A549 (cell line): ENCODE measurements around the gene SMARCAL1. TPM values are rescaled to one million over a fixed set of nuclear protein-coding genes. Genes with fewer than 3 reads are reported as not detected.

ENCODE experiments used
- ATAC-seq, 2 experiments: fragments of 200-7000 bp in 1 of 2; fragments of >200 bp in 1 of 2; cut with Nextera tagmentation in 1 of 2; cut with Tn5 transposase in 1 of 2; 3 replicates each; pipeline versions ENCODE4 v1.8.0 to v1.9.1; 2018 to 2020; ENCODE audit warnings: mild to moderate bottlenecking in 1 of 2, moderate library complexity in 1 of 2
- CTCF ChIA-PET: fragments of 300-600 bp; sonication (Branson Sonifier 250); formaldehyde crosslinking; extraction: SDS; loops from one replicate; lab custom pipeline; 2021; ENCODE audit warnings: antibody characterized with exemption, inconsistent platforms; lab: Yijun Ruan, JAX
- POLR2A ChIA-PET: fragments of 350-600 bp; formaldehyde crosslinking; extraction: SDS; loops from one replicate; lab custom pipeline; 2021; ENCODE audit warnings: antibody characterized with exemption, inconsistent platforms; lab: Yijun Ruan, JAX
- DNase-seq, 2 experiments: peaks; one replicate each; pipeline versions ENCODE4 v3.0.0 to v3.0.0-alpha.2; 2011 to 2016; ENCODE audit warnings: low read depth in 1 of 2, low spot score in 1 of 2
- FAIRE-seq: peaks from 2 replicates; lab custom pipeline; 2011; peaks lifted over from hg19 to GRCh38; lab: Jason Lieb, UNC
- H3K27ac ChIP-seq, 2 experiments: fragments of >200 bp; sonication (Bioruptor Twin); formaldehyde crosslinking; 3 replicates each; pipeline ENCODE4 v1.5.1; 2016 to 2017
- H3K4me1 ChIP-seq: fragments of >200 bp; sonication (Bioruptor Twin); formaldehyde crosslinking; 3 replicates; pipeline ENCODE4 v1.6.1; 2016
- H3K4me2 ChIP-seq: fragments of >200 bp; sonication (Bioruptor Twin); formaldehyde crosslinking; 3 replicates; pipeline ENCODE4 v1.6.1; 2016
- H3K4me3 ChIP-seq: fragments of >200 bp; sonication (Bioruptor Twin); formaldehyde crosslinking; 3 replicates; pipeline ENCODE4 v1.5.1; 2016
- H3K9me3 ChIP-seq: fragments of >200 bp; sonication (Bioruptor Twin); formaldehyde crosslinking; 3 replicates; pipeline ENCODE4 v1.6.1; 2016
- CBX8 ChIP-seq: fragments of 200-600 bp; sonication (generic); IDR thresholded peaks from 2 replicates; pipeline ENCODE4 v1.6.1; 2016
- CTCF ChIP-seq: fragments of >200 bp; sonication (Bioruptor Twin); formaldehyde crosslinking; IDR thresholded peaks from 3 replicates; pipeline ENCODE4 v1.5.1; 2016
- E2F6 ChIP-seq: IDR thresholded peaks from 2 replicates; pipeline ENCODE4 v1.6.1; 2012; ENCODE audit warnings: low read depth, borderline replicate concordance
- EHMT2 ChIP-seq: fragments of 200-600 bp; sonication (generic); IDR thresholded peaks from 2 replicates; pipeline ENCODE4 v1.6.1; 2016; ENCODE audit warnings: antibody characterized with exemption, low read depth, mild to moderate bottlenecking, moderate library complexity
- EP300 ChIP-seq, 2 experiments: fragments of >200 bp; sonication (Bioruptor Twin); formaldehyde crosslinking; IDR thresholded peaks; 2 replicates in 1 of 2; 3 replicates in 1 of 2; pipeline ENCODE4 v1.6.1; 2016 to 2017
- ESRRA ChIP-seq: fragments of 150-350 bp; IDR thresholded peaks from 2 replicates; pipeline ENCODE4 v1.6.1; 2014; ENCODE audit warnings: mild to moderate bottlenecking, low read length, borderline replicate concordance
- FOXS1 ChIP-seq: fragments of 250-450 bp; sonication (Bioruptor Pico); IDR thresholded peaks from 2 replicates; pipeline ENCODE4 v1.5.0; 2020; ENCODE audit warnings: mild to moderate bottlenecking, moderate library complexity
- GATA3 ChIP-seq: IDR thresholded peaks from 2 replicates; pipeline ENCODE4 v1.6.1; 2012; ENCODE audit warnings: borderline replicate concordance
- HDAC2 ChIP-seq: fragments of 200-600 bp; sonication (generic); IDR thresholded peaks from 2 replicates; pipeline ENCODE4 v1.6.1; 2016
- HEYL ChIP-seq: fragments of 250-450 bp; sonication (Bioruptor Pico); IDR thresholded peaks from 2 replicates; pipeline ENCODE4 v1.8.0; 2021; ENCODE audit warnings: mild to moderate bottlenecking, moderate library complexity
- HOXB13 ChIP-seq: fragments of 250-450 bp; sonication (Bioruptor Pico); IDR thresholded peaks from 2 replicates; pipeline ENCODE4 v1.5.0; 2020; ENCODE audit warnings: low read depth, mild to moderate bottlenecking, moderate library complexity
- JUN ChIP-seq, 2 experiments: fragments of >200 bp; sonication (Bioruptor Twin); formaldehyde crosslinking; IDR thresholded peaks; 2 replicates in 1 of 2; 3 replicates in 1 of 2; pipeline ENCODE4 v1.6.1; 2016 to 2017
- JUNB ChIP-seq: fragments of >200 bp; sonication (Bioruptor Twin); formaldehyde crosslinking; IDR thresholded peaks from 2 replicates; pipeline ENCODE4 v1.6.1; 2016
- KDM1A ChIP-seq: fragments of 200-600 bp; sonication (generic); IDR thresholded peaks from 2 replicates; pipeline ENCODE4 v1.6.1; 2016; ENCODE audit warnings: low read depth, mild to moderate bottlenecking
- MAFK ChIP-seq: fragments of 450-650 bp; IDR thresholded peaks from 2 replicates; pipeline ENCODE4 v1.6.1; 2014; ENCODE audit not compliant: partially characterized antibody
- PBX3 ChIP-seq: IDR thresholded peaks from 2 replicates; pipeline ENCODE4 v1.6.1; 2012
- RAD21 ChIP-seq, 2 experiments: fragments of >200 bp in 1 of 2; sonication (Bioruptor Twin) in 1 of 2; formaldehyde crosslinking in 1 of 2; IDR thresholded peaks in 1 of 2; conservative IDR thresholded peaks in 1 of 2; 2 replicates in 1 of 2; 3 replicates in 1 of 2; pipeline ENCODE4 v1.6.1; 2012 to 2018; ENCODE audit warnings: inconsistent platforms in 1 of 2
- RFX5 ChIP-seq: fragments of 450-650 bp; IDR thresholded peaks from 2 replicates; pipeline ENCODE4 v1.7.1; 2014; ENCODE audit warnings: antibody characterized with exemption, mild to moderate bottlenecking, moderate library complexity
- RNF2 ChIP-seq: fragments of 200-600 bp; sonication (generic); IDR thresholded peaks from 2 replicates; pipeline ENCODE4 v1.6.1; 2016; ENCODE audit warnings: low read depth, mild to moderate bottlenecking, antibody characterized with exemption, moderate library complexity, borderline replicate concordance
- WGBS: methylation state at CpG from one replicate; pipeline ENCODE4 v1.1.6; 2017; ENCODE audit errors: missing lambda C conversion rate; 5-methylcytosine and 5-hydroxymethylcytosine counted together
- polyA plus RNA-seq, 4 experiments: library from polyadenylated mRNA; depleted of rRNA in 3 of 4; stranded (reverse); fragments of >200 nt; fragmentation: RNase III in 1 of 4; extraction: RNeasy Plus Mini Kit Qiagen cat#74134 plus additional on column Dnase treatment in 1 of 4; gene quantifications; 2 replicates in 3 of 4; 3 replicates in 1 of 4; pipeline ENCODE4 v1.2.3, GENCODE V29; 2011 to 2017
- TF ChIP-seq, protein P1 (sequence below): fragments of 450-650 bp; IDR thresholded peaks from 2 replicates; pipeline ENCODE4 v1.6.1; 2014; ENCODE audit warnings: antibody characterized with exemption
- TF ChIP-seq, protein P2 (sequence below): fragments of 150-350 bp; IDR thresholded peaks from 2 replicates; pipeline ENCODE4 v1.6.1; 2014; ENCODE audit warnings: low read depth, mild to moderate bottlenecking, low read length
- TF ChIP-seq, protein P3 (sequence below): fragments of >200 bp; sonication (Bioruptor Twin); formaldehyde crosslinking; IDR thresholded peaks from 3 replicates; pipeline ENCODE4 v1.6.1; 2016

SMARCAL1 gene
- polyA plus RNA-seq, 2 of the 4 experiments (the other 2 are of a cell fraction), result 18.4 to 28.7 TPM

DNA sequence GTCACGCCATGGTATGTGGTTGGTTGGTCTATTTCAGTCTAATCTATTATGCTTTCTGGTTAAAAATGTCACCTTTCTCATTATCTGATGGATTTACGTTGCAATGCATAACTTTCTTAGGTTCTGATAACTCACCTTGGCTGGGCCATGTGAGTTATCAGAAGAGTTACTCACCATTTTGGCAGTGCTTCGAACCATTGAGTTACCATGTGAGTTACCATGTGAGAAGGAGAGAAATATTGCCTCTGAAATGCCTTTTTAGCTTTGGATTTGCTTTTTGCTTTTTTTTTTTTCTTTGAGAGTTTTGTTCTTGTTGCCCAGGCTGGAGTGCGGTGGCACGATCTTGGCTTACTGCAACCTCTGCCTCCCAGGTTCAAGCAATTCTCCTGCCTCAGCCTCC lies 1.6 kb downstream of the SMARCAL1 start (continued):
- TF ChIP-seq CTCF (no peak), KDM1A (no peak), JUNB (no peak), HOXB13 (no peak), CBX8 (no peak), E2F6 (no peak)

- TF ChIP-seq ESRRA (no peak), HEYL (CRISPR knock-in tag) (no peak), HDAC2 (no peak), RFX5 (no peak), RAD21 (conservative IDR thresholded peaks at IDR 0.05 in 1 of 2, IDR thresholded peaks at IDR 0.05 in 1 of 2) (no peak), E2F6 (no peak), GATA3 (no peak), EHMT2 (no peak)
- TF ChIP-seq, protein P1, sequence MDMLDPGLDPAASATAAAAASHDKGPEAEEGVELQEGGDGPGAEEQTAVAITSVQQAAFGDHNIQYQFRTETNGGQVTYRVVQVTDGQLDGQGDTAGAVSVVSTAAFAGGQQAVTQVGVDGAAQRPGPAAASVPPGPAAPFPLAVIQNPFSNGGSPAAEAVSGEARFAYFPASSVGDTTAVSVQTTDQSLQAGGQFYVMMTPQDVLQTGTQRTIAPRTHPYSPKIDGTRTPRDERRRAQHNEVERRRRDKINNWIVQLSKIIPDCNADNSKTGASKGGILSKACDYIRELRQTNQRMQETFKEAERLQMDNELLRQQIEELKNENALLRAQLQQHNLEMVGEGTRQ, result no peak
- ChIA-PET CTCF (interaction anchor here (1.0 to 4.1 kb wide), 4 partner anchors 9 to 87 kb away, joined by 3 to 31 read pairs (median 4); no protein-coding TSS in a partner anchor), POLR2A (interaction anchor here (0.6 kb wide), 1 partner anchor 10 kb away, joined by 3 read pairs; no protein-coding TSS in a partner anchor)
- Histone ChIP-seq H3K4me1 (peaks cover 9% of the 10 kb centered on the region; the same call in 2 of the 3 replicates), H3K4me3 (no peak overlapping the region), H3K9me3 (no peaks in the 10 kb centered on the region), H3K4me2 (no peak overlapping the region), H3K27ac (no peak overlapping the region)
- 85% methylated on average over 3 of the region's 3 CpGs for WGBS
- no peak for DNase-seq
- no peak for ATAC-seq
- no peak for FAIRE-seq
Measured at GRCh38 chr2:216414772-216415319, 2.6 kb downstream of the SMARCAL1 start.

DNA sequence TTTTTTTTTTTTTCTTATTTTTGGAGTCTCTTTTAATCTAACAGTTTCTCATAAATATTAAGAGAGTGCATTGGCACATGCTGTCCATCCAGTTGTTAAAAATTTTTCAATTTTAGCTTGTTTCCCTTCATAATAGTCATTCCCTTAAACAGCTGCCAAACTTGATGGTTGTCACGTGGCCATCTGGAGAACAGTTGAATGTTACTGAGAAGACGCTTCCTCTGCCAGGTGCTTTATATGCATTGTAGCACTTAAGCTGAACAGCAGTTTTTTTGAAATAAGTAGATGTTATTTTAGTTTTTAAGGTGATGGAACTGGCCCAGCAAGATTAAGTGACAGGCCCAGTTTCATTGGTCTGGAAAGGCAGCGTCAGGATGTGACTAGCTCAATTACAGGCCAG lies 3.3 kb downstream of the SMARCAL1 start:
- Histone ChIP-seq H3K4me3 (no peak overlapping the region), H3K27ac (no peak overlapping the region), H3K4me1 (peaks cover 9% of the 10 kb centered on the region; the same call in 2 of the 3 replicates), H3K9me3 (no peaks in the 10 kb centered on the region), H3K4me2 (no peak overlapping the region)
- ChIA-PET CTCF (interaction anchor here (1.2 to 4.1 kb wide), 3 partner anchors 10 to 87 kb away, joined by 4 to 31 read pairs (median 5); no protein-coding TSS in a partner anchor), POLR2A (interaction anchor here (0.6 to 0.7 kb wide), 2 partner anchors 9 to 83 kb away, joined by 3 to 6 read pairs; partner anchors contain the start of gene RPL37A)
- WGBS, result 95% methylated on average over 3 of the region's 3 CpGs
- TF ChIP-seq JUN (IDR thresholded peaks at IDR 0.05), result no peak
- TF ChIP-seq PBX3, result no peak
- no peak for TF ChIP-seq RNF2
- no peak for TF ChIP-seq EP300 (IDR thresholded peaks at IDR 0.05)
- TF ChIP-seq MAFK, result no peak
- TF ChIP-seq, protein P2, sequence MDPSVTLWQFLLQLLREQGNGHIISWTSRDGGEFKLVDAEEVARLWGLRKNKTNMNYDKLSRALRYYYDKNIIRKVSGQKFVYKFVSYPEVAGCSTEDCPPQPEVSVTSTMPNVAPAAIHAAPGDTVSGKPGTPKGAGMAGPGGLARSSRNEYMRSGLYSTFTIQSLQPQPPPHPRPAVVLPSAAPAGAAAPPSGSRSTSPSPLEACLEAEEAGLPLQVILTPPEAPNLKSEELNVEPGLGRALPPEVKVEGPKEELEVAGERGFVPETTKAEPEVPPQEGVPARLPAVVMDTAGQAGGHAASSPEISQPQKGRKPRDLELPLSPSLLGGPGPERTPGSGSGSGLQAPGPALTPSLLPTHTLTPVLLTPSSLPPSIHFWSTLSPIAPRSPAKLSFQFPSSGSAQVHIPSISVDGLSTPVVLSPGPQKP, result no peak
- TF ChIP-seq, protein P3, sequence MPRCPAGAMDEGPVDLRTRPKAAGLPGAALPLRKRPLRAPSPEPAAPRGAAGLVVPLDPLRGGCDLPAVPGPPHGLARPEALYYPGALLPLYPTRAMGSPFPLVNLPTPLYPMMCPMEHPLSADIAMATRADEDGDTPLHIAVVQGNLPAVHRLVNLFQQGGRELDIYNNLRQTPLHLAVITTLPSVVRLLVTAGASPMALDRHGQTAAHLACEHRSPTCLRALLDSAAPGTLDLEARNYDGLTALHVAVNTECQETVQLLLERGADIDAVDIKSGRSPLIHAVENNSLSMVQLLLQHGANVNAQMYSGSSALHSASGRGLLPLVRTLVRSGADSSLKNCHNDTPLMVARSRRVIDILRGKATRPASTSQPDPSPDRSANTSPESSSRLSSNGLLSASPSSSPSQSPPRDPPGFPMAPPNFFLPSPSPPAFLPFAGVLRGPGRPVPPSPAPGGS, result no peak
- no peak for TF ChIP-seq ESRRA
- TF ChIP-seq FOXS1, result no peak
- FAIRE-seq (no peak), ATAC-seq (no peak), DNase-seq (no peak)
